CD4-positive, alpha-beta T cell treated with Interferon gamma for 1 hour (primary cell): ENCODE measurements around the gene AVPR2.

Source experiments
- DNase-seq: peaks from one replicate; pipeline ENCODE4 v3.0.0-alpha.2; 2020

The AVPR2 gene

GRCh38 chrX:153920546-153920945 is 16.1 kb downstream of the AVPR2 start:
- DNase-seq, result no peak

DNA sequence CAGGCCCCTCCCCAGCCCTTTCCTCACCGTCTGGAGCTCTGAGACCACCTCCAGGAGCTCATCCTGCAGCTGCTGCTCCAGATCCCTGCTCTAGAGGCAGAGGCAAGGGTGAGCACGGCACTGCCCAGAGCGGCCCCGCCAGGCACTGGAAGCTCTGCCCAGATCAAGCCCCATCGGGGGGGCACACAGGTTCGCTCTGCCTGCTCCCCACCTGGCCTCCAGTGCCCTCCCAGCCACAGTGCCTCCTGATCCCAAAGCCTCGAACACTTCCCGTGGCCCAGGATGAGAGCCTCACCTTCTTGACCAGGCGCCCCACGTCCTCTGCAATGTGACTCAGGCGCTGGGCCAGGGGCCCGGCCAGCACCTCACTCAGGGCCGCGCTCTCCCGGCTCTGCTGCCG is 16.6 kb downstream of the AVPR2 start:
- DNase-seq, result no peak

- no peak for DNase-seq
Observed at GRCh38 chrX:153921511-153922446, 17.3 kb downstream of the AVPR2 start.

DNA sequence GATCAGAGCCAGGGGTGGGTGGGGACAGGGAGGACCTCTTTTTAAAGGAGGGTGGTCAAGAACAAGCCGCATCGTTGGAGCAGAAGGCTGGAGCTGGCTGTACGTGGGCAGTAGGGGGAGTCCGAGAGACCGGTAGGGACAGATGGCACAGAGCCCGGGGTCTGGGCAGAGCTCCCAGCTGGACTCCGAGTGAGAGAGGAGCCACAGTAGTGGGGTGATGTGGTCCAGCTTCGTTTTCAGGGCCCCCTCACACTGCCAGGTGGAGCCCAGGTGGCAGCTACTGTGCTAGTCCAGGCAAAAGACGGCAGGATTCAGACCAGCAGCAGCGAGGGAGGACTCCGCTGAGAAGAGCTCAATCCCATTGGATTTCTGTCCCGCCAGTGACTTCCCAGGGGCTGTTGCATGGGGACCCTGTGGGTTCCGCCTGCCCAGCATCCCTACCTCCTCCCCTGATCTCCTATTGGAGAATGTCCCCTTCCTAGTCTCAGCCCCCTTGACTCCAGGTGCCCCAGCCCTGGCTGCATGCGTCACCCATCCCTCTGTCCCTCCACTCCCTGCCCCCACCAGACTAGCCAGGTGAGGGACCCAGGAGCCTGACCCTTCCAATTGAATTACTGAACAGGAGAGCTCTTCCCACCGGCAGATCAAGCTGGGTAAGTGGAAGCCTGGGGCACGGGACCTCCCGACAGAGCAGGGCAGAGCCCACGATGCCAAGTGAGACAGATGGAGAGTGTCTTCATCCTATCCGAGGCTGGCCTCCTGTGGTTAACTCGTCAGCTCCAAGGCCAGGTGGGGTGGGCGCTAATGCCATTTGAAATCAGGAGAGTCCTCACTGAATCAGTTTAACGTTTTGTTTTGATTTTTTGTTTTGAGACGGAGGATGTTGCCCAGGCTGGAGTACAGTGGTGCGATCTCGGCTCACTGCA is 18.7 kb downstream of the AVPR2 start:
- no peak for DNase-seq

- peak; percentile 61 for DNase-seq
Observed at GRCh38 chrX:153924149-153924861, 19.8 kb downstream of the AVPR2 start.

GRCh38 chrX:153925387-153925738 is 20.9 kb downstream of the AVPR2 start:
- DNase-seq, result no peak

DNA sequence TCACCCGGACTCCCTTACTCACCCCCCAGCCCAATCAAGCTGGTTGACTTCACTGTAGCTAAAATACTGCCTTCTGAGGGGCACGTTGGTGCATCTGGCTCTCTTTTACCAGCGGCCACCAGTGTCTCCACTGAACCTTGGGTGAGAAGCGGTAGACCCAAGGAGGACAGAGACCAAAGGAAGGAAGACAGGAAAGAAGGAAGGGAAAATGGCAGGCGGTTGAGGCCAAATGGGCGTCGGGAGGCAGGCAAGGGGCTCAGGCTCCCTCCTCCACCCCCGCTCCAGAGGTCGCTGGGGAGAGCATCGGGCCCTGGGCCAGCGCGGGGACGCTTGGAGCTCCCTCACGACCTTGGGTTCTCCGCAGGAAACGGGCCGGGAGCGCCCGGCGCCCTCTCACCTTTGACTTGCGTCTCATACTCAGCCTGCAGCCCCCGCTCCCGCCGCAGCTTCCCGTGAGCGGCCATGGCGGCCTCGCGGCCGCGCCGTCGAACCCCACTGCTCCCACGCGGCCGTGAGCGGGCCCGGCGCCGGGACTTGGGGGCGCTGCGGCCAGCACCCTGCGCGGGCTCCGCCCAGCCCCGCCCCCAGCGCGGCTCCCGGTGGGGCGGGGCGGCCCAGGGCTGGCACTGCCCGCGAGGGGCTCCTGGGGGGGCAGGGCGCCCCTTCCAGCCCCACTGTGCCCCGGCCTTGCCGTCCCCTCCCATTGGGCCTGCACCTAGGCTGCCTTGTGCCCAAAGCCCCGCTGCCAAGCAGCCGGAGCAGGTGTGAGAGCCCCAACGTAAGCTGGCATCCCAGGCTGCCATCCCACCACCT is 21.5 kb downstream of the AVPR2 start, which contains the start of gene ARHGAP4:
Gene ARHGAP4 (minus strand): TSS at position 526 of the 813 bp plus-strand sequence. CDS start 62 bp downstream, at position 464.
- DNase-seq, result peak; percentile 44

GRCh38 chrX:153926552-153926857 is 22.0 kb downstream of the AVPR2 start:
- no peak for DNase-seq

GRCh38 chrX:153926858-153927671 is 22.6 kb downstream of the AVPR2 start:
- peak; percentile 90 for DNase-seq

DNA sequence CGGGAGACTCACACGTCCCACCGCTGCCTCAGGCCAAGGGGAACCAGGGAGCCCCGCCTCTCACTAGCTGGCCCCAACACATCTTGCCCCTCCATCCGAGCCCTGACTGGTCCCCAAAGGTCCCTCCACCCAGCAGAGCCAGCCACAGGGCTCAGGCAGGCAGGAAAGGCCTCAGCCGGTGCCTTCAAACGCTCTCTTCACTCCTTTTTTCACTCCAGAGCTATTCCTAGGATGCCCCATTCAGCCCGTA is 23.1 kb downstream of the AVPR2 start:
- DNase-seq, result no peak

GRCh38 chrX:153927922-153928760 is 23.7 kb downstream of the AVPR2 start:
- peak; percentile 98 for DNase-seq

- DNase-seq, result no peak
Observed at GRCh38 chrX:153928846-153929245, 24.4 kb downstream of the AVPR2 start.

- no peak for DNase-seq
Observed at GRCh38 chrX:153929576-153929975, 25.1 kb downstream of the AVPR2 start.

DNA sequence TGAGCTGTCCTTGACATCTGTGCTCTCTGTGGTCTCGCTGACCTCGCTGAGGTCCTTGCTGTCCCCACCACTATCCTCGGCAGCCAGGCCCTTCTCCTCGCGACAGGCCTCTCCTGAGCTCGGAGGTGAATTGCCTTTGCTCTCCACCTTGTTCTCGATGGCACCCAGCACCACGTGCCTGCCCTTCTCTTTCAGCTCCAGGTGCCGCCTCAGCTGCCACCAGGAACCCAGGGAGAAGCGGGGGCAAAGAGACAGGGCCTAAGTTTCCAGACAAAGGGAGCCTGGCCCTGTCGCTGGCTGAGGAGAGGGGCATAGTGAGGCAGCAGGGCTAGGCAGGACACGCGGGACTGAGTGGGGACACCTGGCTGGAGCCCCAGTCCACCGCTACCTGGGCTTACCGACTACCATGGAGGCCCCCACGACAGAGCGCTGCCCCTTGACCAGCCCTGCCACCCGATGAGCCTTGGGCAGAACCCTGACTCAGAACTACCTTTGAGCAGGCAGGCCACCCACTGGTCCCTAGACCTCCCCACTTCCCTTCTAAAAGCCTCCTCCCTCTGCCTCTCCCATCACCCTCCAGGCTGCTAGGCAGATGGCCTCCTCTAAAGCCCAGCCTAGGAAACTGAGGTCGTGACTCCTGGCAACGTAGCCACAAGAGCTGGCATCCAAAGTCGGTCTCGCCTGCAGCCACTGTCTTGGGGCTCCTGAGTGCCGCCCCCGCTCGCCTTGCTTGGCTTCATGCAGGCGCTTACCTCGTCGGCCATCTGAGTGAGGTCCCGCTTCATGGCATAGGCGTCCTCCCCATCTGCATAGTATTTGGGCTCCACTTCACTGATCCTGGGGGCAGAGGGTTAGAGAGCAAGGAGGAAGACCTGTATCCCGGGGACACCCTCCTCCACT is 25.8 kb downstream of the AVPR2 start:
- no peak for DNase-seq

DNA sequence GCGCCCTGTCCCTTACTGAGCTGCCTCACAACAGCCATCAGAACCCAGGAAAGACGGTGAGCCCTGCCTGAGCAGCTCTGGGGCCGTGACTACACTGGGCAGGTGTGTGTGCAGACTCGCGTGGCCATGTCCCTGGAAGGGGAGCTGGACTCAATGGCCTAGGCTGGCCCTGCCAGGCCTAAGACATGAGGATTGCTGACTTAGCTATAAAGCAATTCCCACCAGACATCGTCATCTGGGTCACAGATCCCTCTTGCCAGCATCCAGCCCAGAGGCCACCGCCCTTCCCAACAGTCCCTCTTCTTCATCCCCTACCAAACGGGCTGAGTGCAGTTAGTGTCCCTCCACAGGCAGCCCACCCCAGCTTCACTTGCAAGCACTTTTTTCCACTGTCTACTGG is 26.7 kb downstream of the AVPR2 start:
- no peak for DNase-seq

- no peak for DNase-seq
Observed at GRCh38 chrX:153931748-153932147, 27.3 kb downstream of the AVPR2 start.

DNA sequence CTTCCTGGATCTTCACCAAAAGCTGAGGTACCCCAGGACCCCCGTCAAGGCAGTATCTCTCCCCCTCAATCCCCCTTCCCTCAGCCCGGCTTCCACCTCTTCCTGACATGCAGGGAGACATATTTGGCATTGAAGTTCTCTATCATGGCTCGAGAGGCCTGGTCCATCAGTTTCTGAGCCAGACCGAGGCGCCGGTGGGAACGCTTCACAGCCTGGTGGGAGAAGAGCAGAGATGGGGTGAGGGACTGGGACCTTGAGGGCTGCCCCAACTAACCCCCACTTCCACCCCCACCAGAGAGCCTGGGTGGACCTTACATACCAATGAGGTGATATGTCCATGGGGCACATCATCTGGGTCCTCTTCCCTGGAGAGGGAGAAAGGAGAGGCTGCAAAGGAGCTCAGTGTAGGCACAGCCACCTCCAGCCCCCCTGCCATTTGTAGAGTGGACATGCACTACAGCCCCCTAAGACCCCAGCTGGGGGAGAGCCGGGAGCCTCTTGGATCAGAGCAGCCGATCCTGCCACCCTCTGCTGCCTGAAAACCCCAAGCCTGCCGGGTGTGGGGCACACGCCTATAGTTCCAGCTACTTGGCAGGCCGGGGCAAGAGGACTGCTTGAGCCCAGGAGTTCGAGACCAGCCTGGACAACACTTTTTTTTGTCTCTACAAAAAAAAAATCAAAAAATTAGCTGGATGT is 27.9 kb downstream of the AVPR2 start:
- no peak for DNase-seq

DNA sequence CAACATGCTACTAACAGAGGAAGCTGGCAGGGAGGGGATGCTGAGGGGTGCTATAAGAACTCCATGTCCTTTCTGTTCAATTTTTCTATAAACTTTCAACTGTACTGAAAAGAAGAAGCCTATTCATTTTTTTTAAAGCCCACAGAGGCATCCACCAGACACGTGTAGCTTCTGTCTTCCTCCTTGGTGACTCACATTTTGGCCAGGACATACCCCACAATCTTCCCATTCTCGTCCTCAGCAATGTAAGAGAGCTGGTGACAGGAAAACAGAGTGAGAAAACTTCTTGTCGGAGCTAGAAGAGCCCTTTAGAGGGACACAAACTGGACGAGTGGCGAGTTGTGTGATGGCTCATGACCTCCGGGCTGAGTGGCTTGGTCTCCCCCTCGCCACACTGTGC is 29.3 kb downstream of the AVPR2 start:
- no peak for DNase-seq
